GM19397 (cell line): ENCODE results near the gene TM9SF4.
"Not testable (repeated sequence)": the region's sequence is repeated elsewhere in the genome, so short reads cannot be mapped to it uniquely, and the experiment has no call there.

ENCODE experiments used
- ATAC-seq: cut with Tn5 transposase; IDR thresholded peaks from one replicate; pipeline ENCODE4 v1.9.1; 2021; ENCODE audit warnings: mild to moderate bottlenecking, moderate library complexity; ENCODE audit not compliant: unreplicated experiment

TM9SF4 gene

DNA sequence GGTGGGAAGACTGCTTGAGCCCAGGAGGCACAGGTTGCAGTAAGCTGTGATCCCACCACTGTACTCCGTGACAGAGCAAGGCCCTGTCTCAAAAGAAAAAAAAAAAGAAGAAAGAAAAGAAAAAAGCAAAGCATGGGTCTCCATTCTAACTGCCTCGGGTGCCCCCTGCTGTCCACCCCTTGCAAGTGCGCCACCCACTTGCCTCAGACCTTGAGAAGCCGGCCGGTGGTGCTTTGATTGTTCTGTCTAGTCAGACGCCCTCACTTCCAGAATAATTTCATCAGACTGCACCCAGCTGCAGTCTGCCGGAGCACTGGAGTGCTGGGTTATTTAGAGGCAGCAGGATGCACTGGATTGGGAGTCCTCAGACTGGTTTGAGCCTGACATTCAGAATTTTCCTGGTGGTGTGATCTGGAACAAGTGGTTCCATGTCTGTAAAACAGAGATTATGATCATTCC is 17.6 kb upstream of the TM9SF4 start:
- no peak for ATAC-seq

DNA sequence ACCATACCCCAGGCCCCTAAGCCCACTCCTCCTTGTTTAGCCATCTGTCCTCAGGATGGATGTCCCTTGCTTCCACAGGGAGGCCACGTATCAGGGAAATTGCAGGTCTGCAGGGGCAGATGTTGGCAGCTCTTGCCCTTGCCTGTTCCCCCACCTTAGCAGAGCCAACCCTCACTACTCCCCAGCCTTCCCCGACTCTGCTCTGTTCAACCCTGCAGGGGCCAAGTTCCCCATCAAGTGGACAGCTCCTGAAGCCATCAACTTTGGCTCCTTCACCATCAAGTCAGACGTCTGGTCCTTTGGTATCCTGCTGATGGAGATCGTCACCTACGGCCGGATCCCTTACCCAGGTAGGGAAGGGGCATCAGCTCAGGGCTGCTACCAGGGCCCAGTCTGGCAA is 10.7 kb upstream of the TM9SF4 start:
- ATAC-seq: no peak

DNA sequence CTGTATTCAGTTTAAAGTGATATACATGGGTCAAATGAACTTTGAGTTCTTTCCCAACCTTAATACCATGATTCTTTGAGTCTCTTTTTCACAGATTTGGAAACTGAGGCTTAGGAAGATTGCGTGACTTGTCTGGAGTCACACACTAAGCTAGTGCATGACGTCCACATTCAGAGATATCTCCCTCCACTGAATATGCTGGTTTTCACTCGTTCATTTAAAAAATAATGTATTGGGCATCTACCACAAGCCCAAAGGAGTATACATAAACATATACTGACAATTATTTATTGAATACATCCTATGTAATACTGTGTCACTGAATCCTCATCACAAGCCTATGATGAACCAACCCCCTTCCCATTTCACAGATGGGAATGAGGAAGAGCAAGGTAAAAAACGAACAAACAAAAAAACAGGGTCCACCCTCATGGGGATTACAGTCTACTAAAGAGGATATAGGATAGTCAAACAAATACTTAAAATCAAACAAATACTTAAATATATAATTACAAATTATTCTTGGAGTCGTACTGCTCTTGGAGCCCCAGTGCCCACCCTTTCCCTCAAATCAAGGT is 611 bp upstream of the TM9SF4 start:
- ATAC-seq: no peak

DNA sequence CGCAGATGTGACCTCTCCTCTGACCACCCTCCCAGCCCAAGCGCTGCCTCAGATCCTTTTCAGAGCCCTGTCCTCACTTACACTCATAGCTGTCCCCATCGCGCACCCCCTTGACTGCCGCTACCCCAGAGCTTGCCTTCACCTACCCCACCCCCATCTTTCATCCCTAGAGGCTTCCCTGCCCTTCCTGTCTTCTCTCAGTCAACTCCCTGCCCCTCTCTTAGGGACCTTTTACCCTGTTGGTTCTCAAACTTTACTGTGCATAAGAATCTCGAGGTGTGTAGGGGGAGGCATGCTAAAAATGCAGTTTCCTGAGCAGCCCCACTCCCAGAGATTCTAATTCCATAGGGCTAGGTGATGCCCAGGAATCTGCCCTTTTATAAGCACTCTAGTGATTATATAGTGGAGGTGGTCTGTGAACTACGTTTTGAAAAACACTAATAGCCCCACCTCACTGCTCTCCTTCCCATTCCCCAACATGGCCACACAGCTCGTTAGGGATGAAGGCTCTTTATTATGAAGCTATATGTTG is 725 bp downstream of the TM9SF4 start:
- ATAC-seq: no peak

DNA sequence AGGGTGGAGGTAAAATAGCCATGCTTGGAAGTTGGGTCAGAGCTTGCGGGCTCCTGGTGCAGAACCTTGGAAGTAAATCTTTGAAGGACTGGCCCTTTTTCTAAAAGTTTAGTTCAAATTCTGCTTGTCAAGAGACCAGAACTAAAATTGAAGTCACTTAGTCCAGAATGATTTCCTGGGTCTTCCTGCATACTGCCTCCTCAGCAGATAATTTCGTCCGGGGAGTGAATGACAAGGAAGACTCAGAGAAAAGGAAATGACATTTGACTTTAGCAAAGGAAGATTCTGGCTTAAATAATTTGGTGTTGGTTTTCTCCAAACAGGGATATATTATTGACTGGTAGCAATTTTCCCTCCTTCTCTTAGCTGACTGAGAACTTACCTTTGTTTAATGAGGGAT is 1.2 kb downstream of the TM9SF4 start:
- no peak for ATAC-seq

DNA sequence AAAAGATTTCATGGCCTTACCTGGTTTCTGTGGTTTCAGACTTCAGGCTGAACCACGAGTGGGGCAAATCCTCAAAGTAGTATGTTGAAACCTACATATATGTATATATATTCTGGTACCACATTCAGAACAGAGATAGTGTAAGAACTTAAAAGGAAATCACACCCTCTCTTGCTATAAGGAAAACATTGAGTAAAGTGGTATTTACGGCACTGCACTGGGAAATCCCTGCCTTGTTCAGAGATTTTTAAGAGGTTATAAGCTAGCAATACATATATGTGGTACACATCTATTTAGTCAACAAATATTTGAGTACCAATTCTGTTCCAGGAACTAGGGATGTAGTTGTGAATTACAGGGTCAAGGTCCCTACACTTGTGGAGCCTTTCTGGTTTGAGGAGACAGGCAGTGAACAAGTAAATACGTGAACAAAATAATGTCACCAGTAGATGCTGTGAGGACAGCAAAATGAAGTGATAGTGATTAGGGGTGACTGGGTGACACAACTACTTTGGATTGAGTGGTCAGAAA is 1.7 kb downstream of the TM9SF4 start:
- ATAC-seq: no peak

DNA sequence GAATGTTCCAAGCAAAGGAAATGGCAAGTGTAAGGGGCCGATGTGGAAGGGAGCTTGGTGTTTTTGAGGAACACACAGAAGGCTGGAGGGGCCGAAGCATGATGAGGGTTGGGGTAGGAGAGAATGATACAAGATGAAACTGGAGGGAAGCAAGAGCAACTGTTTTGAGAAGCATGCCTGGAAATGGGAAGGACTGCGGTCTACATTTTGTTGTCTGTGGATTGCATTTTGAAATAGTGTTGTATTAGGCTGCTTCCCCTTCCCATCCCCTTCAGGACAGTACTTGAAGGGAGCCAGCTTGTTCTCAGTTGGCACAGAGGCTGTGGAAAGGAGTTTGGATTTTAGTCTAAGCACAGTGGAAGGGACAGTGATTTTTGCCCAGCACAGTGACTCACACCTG is 2.2 kb downstream of the TM9SF4 start:
- ATAC-seq: no peak

DNA sequence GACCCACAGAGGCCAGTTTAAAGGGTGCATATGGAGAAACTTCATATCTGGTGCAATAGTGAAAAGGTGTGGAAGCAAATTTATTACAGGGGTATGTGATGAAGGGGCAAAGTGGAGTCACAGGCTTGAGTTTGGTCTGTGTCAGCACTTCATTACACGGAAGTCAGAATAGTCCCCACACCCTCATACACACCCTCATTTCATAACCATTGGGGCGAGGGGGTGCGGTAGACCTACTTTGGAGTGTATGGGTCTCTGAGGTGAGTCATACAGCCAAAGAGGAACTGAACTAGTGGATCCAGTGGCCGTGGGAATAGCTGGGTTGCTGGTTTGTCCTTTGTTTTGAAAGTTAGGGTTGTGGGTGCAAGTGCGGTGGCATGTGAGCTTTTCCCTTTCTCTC is 3.3 kb downstream of the TM9SF4 start:
- ATAC-seq: no peak

DNA sequence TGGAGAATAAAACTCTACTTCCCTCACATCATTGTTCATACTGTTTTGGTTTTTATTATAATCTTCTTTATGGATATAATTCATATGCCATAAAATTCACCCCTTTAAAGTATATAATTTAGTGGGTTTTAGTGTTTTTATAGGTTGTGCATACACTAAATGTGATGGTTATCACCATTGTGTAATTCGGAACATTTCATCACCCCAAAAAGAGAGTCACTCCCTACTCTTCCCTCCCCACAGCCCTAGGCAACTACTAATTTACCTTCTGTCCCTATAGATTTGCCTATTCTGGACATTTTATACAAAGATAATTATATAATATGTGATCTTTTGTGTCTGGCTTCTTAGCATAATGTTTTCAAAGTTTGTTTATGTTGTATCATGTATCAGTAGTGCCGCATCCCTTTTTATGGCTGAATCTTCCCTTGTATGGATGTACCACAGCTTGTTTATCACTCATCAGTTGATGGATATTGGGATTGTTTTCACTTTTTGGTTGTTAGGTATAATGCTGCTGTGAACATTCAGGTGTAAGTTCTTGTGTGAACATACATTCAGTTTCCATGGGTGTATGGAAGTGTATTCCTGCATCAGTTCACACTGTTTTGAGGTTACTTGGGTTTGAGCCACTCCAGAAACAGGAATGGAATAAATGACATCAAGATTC is 4.2 kb downstream of the TM9SF4 start:
- no peak for ATAC-seq

DNA sequence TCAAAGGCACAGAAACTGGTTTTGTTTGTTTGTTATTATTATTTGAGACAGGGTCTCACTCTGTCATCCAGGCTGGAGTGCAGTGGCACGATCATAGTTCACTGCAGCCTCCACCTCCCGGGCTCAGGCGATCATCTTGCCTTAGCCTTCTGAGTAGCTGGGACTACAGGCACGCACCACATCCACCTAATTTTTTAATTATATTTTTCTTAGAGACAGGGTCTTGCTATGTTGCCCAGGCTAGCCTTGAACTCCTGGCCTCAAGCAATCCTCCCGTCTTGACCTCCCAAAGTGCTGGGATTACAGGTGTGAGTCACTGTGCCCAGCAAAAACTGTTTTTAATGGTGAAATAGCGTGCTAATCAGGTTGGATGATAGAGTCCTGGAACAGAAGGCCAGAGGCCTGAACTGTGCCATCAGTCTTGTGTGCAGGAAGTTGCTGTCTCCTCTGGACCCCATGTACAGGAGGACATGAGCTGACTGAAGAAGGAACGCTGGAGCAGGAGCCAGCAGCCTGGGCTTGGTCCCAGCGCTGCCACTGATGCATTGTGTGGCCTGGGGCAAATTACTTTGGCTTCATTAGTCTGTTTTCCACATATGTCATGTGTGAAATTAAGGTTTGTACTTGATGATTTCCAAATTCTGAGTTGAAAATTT is 4.9 kb downstream of the TM9SF4 start:
- no peak for ATAC-seq

DNA sequence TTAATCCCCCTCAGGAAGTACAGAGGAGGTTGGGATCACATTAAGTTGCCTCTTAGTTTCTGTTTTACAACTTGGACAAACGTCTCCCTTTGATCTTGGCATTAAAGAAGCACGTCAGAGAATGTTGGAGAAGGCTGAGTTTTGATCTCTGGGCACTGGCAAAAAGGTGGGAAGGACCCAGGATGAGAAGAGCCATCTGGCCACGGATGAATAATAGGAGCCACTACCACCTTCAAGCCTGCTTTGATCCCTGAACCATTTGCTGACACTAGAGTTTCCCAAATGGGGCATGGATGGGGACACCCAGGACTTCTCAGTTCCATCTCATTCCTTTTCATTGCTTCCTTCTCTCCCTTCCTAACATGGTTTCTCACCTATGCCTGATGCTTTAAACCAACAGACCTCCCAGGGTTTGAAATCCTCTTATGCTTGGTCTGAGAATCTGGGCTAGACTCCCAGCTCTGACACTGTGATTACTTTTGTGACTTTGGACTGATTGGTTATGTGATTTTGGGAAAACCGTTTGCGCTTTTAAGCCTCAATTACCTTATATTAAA is 5.8 kb downstream of the TM9SF4 start:
- ATAC-seq: no peak

DNA sequence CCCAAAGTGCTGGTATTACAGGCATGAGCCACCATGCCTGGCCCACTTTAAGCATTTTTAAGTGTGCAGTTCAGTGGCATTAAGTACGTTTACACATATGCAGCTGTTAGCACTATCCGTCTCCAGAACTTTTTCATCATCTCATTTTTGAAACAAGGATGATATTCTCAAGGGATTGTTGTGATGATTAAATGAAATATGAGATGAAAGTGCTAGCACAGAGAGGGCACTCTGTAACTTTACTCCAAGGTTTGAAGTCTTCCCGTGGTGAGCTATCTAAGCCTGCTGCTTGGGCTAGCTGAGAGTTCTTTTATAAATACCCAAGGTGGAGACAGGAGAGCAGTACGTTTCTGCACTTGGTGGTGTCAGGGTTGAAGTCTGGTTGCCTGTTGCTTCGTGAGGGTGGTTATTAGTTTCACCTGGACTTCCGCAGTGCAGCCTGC is 6.6 kb downstream of the TM9SF4 start:
- no peak for ATAC-seq

DNA sequence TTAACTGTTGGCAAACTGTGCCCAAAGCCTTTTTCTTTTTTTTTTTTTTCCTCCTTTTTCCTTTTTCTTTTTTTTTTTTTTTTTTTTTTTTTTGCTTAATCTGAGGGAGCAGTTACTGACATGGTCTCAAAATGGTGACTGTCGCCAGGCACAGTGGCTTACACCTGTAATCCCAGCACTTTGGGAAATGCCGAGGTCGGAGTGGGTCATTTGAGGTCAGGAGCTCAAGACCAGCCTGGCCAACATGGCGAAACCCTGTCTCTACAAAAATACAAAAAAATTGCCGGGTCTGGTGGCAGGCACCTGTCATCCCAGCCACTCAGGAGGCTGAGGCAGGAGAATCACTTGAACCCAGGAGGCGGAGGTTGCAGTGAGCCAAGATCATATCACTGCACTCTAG is 7.3 kb downstream of the TM9SF4 start:
- ATAC-seq: not testable (repeated sequence)

DNA sequence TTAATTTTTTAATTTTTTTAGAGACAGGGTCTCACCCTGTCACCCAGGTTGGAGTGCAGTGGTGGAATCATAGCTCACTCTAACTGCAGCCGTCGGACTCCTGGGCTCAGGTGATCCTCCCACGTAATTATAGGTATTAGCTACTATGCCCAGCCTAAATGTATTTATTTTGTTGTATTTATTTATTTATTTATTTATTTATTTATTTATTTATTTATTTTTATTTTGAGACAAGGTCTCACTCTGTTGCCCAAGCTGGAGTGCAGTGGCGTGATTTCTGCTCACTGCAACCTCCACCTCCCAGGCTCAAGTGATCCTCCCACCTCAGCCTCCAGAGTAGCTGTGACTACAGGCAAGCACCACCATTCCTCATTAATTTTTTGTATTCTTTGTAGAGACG is 8.9 kb downstream of the TM9SF4 start:
- not testable (repeated sequence) for ATAC-seq

DNA sequence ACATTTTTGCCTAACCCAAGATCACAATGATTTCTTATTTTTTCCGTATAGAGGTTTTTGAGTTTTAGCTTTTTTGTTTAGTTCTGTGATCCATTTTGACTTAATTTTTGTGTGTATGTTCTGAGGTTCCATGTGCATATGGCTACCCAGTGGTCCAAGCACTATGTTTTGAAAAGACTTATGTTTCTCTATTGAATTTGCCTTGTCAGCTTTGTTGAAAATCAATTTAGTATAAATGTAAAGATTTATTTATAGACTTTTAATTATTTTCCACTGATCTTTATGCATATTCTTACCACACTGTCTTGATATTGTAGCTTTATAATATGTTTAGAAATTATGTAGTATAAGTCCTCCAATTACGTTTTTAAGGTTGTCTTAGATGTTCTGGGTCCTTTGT is 10.2 kb downstream of the TM9SF4 start:
- no peak for ATAC-seq

DNA sequence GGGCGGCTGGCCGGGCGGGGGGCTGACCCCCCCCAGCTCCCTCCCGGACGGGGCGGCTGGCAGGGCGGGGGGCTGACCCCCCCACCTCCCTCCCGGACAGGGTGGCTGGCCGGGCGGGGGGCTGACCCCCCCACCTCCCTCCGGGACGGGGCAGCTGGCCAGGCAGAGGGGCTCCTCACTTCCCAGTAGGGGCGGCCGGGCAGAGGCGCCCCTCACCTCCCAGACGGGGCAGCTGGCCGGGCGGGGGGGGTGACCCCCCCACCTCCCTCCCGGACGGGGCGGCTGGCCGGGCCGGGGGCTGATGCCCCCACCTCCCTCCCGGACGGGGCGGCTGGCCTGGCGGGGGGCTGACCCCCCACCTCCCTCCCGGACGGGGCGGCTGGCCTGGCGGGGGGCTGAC is 12.4 kb downstream of the TM9SF4 start:
- not testable (repeated sequence) for ATAC-seq

DNA sequence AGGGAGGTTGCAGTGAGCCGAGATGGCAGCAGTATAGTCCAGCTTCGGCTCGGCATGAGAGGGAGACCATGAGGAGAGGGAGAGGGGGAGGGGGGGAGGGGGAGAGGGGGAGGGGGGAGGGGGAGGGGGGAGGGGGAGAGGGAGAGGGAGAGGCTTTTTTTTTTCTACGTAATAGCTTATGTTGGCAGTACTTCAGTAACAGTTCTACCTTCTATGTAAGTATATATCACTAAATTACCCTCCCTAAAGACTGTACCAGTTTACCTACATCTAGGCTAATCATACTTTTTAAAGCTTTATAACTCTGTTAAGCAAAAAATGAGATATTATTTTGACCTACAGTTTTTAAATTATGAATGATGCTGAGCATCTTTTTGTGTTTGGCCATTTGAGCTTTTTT is 13.6 kb downstream of the TM9SF4 start:
- no peak for ATAC-seq

DNA sequence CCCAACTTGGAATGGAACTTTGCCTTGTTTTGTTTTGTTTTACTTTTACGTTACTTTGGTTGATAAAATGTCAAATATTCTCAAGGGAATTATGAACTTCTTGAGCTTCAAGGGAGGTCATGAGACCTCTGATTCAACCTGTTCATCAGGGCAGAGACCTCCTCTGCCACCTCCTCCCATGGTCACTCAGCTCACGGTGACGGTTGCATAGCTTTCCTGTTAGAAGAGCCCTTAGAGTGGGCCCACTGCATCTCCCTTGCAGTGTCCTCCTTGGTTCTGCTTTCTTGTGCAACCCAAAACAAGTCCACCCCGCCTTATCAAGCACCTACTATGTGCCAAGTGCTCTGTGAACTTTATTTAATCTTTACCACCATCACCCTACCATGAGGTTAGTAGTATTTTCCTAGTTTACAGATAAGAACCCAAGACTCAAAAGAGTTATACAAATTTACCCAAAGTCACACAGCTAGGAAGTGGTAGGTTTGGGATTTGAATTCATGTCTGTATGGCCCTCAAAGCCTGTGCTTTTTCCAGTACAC is 15.5 kb downstream of the TM9SF4 start:
- ATAC-seq: no peak

DNA sequence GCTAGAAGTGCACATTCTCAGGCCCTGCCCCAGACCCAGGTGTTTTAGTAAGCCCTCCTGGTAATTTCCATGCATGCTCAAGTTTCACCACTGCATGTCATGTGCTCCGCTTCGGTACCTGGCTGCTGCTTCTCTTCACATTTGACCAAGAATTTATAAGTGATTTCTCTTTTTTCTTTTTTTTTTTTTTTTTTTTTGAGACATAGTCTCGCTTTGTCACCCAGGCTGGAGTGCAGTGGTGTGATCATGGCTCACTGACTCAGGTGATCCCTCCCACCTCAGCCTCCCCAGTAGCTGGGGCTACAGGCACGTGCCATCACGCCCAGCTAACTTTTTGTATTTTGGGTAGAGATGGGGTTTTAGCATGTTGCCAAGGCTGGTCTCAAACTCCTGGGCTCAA is 16.0 kb downstream of the TM9SF4 start:
- no peak for ATAC-seq

DNA sequence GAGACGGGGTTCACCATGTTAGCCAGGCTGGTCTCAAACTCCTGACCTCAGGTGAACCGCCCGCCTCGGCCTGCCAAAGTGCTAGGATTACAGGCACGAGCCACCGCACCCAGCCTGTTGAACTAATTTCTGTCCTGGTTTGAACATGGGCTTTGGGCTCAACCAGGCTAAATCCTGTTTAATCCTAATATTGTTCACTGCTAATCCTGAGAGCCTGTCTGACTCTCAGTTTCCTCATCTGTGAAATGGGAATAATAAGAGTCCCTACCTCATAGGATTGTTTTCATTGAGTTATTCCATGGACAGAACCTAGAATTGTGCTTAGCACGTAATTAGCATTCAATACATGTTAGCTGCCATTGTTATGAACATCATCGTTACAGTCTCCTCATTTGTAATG is 17.4 kb downstream of the TM9SF4 start:
- ATAC-seq: no peak

DNA sequence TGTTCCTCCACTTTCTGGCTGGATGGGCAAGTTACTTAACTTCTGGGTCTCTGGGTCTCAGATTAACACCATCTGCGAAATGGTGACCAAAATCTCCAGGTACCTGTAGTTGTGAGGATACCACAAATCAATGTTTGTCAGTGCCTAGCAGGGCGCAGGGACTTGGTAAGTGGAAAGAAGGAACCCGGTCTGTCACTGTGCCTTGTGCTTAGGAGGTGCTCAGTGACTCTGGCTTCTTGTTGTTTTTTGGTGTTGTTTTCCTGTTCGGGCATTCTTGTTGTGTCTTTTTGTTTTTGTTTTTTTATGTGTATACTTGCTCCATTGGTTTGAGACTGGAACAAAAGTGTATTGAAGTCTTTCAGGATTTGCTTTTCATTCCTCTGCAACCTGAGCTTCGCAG is 17.8 kb downstream of the TM9SF4 start:
- no peak for ATAC-seq
